Neutrophil (primary cell): ENCODE results near the gene TSHZ3.

ENCODE experiments used
- H3K27ac ChIP-seq: fragments of 200-600 bp; sonication (generic); 2 replicates; pipeline ENCODE4 v1.5.1; 2016; ENCODE audit warnings: mild to moderate bottlenecking, moderate library complexity
- H3K27me3 ChIP-seq: fragments of 200-600 bp; sonication (generic); 2 replicates; pipeline ENCODE4 v1.6.0; 2016; ENCODE audit warnings: mild to moderate bottlenecking
- H3K36me3 ChIP-seq: fragments of 200-600 bp; sonication (generic); 2 replicates; pipeline ENCODE4 v1.5.1; 2017
- H3K4me1 ChIP-seq, 2 experiments: fragments of 200-600 bp in 1 of 2; sonication (generic) in 1 of 2; 1 replicate in 1 of 2; 2 replicates in 1 of 2; pipeline versions ENCODE4 v1.5.1 to v1.6.1; 2013 to 2016; ENCODE audit warnings: low read depth in 1 of 2, low read length in 1 of 2, mild to moderate bottlenecking in 1 of 2, moderate library complexity in 1 of 2; ENCODE audit not compliant: control insufficient read depth in 1 of 2, insufficient read depth in 1 of 2
- H3K4me3 ChIP-seq, 2 experiments: fragments of 200-600 bp in 1 of 2; sonication (generic) in 1 of 2; 1 replicate in 1 of 2; 2 replicates in 1 of 2; pipeline ENCODE4 v1.5.1; 2013 to 2016; ENCODE audit warnings: low read depth in 1 of 2, low read length in 1 of 2, mild to moderate bottlenecking in 1 of 2, moderate library complexity in 1 of 2
- H3K9me3 ChIP-seq: fragments of 200-600 bp; sonication (generic); 2 replicates; pipeline ENCODE4 v1.5.1; 2016
- TF ChIP-seq, protein P1 (sequence below): fragments of 200-600 bp; sonication (generic); IDR thresholded peaks from 2 replicates; pipeline ENCODE4 v1.5.1; 2016; ENCODE audit warnings: antibody characterized with exemption

The TSHZ3 gene

DNA sequence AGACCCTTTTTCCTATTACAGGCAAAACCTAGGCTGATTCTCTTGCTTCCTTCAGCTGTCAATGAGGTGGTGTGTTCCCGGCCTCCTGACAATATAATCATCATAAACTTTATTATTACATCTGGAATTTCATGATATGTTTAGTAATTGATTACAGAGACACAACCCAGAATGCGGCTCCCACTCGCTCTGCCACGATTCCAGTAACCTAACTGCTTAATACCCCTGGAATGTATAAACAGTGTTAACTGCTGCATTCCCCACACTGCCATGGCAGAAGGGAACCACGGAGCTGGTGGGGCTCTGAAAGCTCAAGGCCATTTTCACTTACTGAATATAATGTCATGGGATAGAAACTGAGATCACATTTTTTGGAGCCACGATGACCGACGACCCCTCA lies 17.1 kb downstream of the TSHZ3 start:
- peaks cover 5% of the 10 kb centered on the region for H3K36me3 ChIP-seq
- no peaks in the 10 kb centered on the region for H3K9me3 ChIP-seq
- H3K27me3 ChIP-seq = no peaks in the 10 kb centered on the region
- no peak overlapping the region for H3K4me3 ChIP-seq
- TF ChIP-seq, protein P1, sequence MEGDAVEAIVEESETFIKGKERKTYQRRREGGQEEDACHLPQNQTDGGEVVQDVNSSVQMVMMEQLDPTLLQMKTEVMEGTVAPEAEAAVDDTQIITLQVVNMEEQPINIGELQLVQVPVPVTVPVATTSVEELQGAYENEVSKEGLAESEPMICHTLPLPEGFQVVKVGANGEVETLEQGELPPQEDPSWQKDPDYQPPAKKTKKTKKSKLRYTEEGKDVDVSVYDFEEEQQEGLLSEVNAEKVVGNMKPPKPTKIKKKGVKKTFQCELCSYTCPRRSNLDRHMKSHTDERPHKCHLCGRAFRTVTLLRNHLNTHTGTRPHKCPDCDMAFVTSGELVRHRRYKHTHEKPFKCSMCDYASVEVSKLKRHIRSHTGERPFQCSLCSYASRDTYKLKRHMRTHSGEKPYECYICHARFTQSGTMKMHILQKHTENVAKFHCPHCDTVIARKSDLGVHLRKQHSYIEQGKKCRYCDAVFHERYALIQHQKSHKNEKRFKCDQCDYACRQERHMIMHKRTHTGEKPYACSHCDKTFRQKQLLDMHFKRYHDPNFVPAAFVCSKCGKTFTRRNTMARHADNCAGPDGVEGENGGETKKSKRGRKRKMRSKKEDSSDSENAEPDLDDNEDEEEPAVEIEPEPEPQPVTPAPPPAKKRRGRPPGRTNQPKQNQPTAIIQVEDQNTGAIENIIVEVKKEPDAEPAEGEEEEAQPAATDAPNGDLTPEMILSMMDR = no peak
- H3K4me1 ChIP-seq = peaks cover 30 to 32% of the 10 kb centered on the region in 2 experiments
- no peak overlapping the region for H3K27ac ChIP-seq

DNA sequence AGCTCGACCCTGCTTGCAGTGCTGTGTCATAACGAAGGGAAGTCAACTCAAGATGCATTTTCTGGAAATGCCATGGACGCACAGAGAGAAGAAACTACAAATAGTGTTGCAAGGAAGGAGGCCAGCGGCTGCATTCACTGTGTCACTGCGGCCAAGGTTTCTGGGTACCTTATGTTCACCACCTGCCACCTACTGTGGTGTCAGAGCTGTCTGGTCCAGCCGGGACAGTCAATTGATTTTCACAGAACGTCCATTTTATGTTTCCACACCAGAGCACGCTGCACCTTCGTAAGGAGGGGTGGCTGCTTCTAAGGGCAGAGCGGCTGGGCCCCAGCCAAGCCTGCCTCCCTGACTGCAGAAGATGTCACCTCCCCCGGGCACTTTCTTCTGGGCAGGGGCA lies 17.7 kb downstream of the TSHZ3 start:
- TF ChIP-seq, protein P1 = no peak
- Histone ChIP-seq H3K4me3 (no peak overlapping the region), H3K9me3 (no peaks in the 10 kb centered on the region), H3K36me3 (peaks cover 5% of the 10 kb centered on the region), H3K4me1 (peaks cover 30 to 32% of the 10 kb centered on the region in 2 experiments), H3K27me3 (no peaks in the 10 kb centered on the region), H3K27ac (peak overlapping the region; percentile 50)

DNA sequence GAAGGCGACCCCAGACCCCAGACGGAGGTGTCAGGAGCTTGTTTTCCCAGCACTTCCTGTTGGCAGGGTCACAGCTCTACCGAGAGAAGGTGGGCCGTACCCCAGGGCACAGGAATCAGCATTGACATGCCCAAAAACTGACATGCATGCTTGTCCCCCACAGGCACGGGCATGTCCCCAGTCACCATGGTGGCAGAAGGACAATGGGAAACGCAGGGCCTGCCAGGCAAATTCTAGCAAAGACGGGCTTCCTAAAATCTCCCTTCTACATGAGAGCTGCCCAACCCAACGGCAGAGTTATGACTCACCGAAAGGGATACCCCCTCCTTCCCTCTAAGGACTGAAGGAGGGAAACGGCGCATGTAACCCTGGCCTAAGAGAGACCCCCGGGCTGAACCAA lies 18.5 kb downstream of the TSHZ3 start:
- Histone ChIP-seq H3K27me3 (no peaks in the 10 kb centered on the region), H3K9me3 (no peaks in the 10 kb centered on the region), H3K27ac (no peak overlapping the region), H3K4me3 (no peak overlapping the region), H3K4me1 (peaks cover 30 to 32% of the 10 kb centered on the region in 2 experiments), H3K36me3 (no peaks in the 10 kb centered on the region)
- TF ChIP-seq, protein P1 = no peak

DNA sequence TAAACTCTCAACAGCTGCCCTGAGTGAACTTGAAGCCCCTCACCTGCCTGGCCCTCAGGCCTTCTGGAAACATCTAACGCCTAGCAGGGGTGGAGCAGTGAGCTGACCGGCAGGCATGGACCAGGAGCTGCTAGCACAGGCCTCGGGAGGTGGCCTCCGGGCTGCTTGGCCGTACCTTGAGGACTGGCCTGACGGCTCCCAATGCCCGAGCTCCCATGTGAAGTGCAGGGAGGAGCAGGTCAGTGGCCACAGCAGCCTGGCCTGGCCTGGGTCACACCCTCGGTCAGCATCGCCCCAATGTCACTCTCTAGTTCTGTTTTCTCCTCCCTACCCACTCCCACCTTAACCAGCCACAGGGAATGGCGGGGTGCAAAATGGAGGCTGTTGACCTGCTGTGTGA lies 19.0 kb downstream of the TSHZ3 start:
- no peak overlapping the region for H3K4me3 ChIP-seq
- no peak overlapping the region for H3K27ac ChIP-seq
- no peaks in the 10 kb centered on the region for H3K36me3 ChIP-seq
- peaks cover 30 to 32% of the 10 kb centered on the region in 2 experiments for H3K4me1 ChIP-seq
- no peaks in the 10 kb centered on the region for H3K9me3 ChIP-seq
- H3K27me3 ChIP-seq = no peaks in the 10 kb centered on the region
- TF ChIP-seq, protein P1 = no peak

DNA sequence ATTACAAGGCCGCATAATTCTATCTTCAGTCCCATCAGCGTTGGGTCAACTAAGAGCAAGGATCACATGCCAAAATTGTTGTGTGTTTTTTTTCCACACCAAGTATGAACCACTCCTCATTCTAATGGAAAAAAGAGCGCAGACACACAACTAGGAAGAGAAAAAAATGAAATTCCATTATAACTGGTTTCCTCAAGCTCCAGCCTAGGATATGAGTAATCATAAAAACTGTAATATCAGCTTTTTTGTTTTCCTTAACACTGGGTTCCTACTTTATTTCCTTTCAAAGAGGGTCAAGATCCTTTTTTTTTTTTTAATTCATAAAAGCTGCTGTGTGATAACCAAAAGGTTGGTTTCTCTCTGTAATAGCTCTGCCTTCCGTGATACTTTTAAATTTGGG lies 19.4 kb downstream of the TSHZ3 start:
- H3K9me3 ChIP-seq = no peaks in the 10 kb centered on the region
- peak overlapping the region in 1 of 2 experiments; percentile 29 for H3K4me3 ChIP-seq
- H3K4me1 ChIP-seq = peaks cover 30 to 32% of the 10 kb centered on the region in 2 experiments
- H3K36me3 ChIP-seq = no peaks in the 10 kb centered on the region
- H3K27me3 ChIP-seq = no peaks in the 10 kb centered on the region
- H3K27ac ChIP-seq = peak overlapping the region; percentile 78
- TF ChIP-seq, protein P1 = no peak

DNA sequence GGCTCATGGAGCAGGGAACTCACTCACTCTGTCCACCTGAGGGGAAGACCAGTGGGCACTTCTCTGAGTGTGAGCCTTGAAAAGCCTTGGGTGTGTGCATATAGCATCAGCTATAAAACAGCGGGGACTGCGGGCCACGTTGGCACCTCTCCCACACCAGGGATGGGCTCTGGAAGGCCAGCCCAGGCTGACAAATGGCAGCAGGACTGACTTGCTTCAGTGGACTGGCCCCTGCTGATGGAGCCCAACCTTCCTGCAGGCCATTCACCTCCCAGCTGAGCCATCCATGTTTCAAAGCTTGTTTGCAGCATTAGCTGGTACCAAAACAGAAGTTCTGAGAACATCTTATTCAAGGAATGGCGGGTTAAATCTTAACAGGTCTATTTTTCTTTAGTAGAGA lies 21.0 kb downstream of the TSHZ3 start:
- Histone ChIP-seq H3K4me3 (no peak overlapping the region), H3K36me3 (no peaks in the 10 kb centered on the region), H3K27me3 (no peaks in the 10 kb centered on the region), H3K27ac (peak overlapping the region; percentile 78), H3K9me3 (no peaks in the 10 kb centered on the region), H3K4me1 (peaks cover 30 to 32% of the 10 kb centered on the region in 2 experiments)
- TF ChIP-seq, protein P1 = no peak
